GM18507 (cell line): Measurements from ENCODE around the gene TOMM40.
"Not testable (repeated sequence)": the region's sequence is repeated elsewhere in the genome, so short reads cannot be mapped to it uniquely, and the experiment has no call there.

Experiments used
- DNase-seq: peaks from one replicate; pipeline ENCODE4 v3.0.0; 2011; ENCODE audit warnings: low read depth; ENCODE audit not compliant: insufficient read length; ENCODE audit errors: extremely low spot score
- FAIRE-seq: peaks from 2 replicates; lab custom pipeline; 2011; peaks lifted over from hg19 to GRCh38; lab: Jason Lieb, UNC

Gene TOMM40

DNA sequence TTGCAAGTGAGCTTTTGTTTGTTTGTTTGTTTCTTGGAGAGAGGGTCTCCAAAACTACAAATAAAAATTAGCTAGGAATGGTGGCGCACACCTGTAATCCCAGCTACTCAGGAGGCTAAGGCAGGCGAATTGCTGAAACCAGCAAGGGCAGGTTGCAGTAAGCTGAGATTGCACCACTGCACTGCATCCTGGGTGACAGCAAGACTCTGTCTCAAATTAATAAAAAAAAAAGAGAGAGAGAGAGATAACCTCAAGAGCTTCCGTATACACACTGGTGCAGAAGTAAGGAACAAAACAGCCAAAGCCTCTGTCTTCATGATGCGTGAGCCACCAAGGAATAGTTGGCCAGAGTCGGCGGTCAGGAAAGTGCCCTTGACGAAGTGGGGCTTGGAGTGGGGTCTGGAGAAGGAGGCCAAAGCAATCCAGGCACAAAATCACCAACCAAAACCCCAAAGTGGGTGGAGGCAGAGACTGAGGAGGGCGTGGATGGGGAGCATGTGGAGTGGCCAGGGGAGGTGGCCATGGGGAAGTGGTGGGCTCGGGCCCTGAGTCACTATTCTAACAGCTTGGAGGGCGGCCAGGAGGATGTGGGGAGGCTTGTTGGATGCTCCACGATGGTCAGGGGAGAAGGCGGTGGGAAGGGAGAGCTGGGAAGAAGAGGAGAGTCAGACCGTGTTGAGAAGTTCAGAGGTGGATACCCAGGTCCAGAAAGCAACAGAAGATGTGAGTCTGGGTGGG lies 21.2 kb upstream of the TOMM40 start:
- DNase-seq (no peak), FAIRE-seq (no peak)

DNA sequence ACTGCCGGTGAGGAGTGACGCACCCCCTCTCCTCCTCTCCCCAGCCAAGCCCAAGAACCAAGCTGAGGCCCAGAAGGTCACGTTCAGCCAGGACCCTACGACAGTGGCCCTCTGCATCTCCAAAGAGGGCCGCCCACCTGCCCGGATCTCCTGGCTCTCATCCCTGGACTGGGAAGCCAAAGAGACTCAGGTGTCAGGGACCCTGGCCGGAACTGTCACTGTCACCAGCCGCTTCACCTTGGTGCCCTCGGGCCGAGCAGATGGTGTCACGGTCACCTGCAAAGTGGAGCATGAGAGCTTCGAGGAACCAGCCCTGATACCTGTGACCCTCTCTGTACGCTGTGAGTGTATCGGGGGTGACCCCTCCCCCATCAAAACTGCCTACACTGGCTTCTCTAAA lies 19.2 kb upstream of the TOMM40 start:
- FAIRE-seq, result no peak
- DNase-seq, result no peak

DNA sequence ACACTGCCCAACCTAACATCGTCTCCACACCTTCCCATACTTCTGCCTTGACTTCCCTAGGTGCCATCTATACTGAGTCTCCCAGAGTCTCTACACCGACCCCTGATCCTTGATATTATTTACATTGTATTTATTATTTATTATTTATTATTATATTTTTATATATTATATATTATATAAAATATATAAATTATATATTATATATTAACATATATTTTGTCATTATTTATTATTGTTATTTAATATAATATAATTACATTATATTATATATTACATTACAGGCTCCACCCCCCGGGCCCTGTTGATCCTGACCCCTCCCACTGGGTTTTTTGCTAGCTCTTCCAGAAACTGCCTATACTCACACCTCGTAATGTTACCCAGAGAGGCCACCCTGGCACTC lies 18.4 kb upstream of the TOMM40 start:
- DNase-seq (no peak), FAIRE-seq (no peak)

DNA sequence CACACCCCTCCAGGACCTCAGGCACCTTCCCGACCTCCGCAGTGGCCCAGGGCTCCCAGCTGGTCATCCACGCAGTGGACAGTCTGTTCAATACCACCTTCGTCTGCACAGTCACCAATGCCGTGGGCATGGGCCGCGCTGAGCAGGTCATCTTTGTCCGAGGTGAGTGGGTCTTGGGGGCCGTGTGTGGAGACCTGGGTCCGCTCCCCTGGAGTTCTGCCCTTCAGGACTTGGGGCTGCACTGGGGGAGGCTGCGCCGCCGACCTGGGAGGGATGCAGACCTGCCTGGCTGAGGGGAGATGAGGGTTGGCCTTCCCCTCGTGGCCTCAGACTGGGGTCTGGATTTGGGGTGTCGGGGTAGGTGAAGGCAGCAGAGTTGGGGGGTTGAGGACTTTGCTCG lies 16.7 kb upstream of the TOMM40 start:
- no peak for FAIRE-seq
- no peak for DNase-seq

DNA sequence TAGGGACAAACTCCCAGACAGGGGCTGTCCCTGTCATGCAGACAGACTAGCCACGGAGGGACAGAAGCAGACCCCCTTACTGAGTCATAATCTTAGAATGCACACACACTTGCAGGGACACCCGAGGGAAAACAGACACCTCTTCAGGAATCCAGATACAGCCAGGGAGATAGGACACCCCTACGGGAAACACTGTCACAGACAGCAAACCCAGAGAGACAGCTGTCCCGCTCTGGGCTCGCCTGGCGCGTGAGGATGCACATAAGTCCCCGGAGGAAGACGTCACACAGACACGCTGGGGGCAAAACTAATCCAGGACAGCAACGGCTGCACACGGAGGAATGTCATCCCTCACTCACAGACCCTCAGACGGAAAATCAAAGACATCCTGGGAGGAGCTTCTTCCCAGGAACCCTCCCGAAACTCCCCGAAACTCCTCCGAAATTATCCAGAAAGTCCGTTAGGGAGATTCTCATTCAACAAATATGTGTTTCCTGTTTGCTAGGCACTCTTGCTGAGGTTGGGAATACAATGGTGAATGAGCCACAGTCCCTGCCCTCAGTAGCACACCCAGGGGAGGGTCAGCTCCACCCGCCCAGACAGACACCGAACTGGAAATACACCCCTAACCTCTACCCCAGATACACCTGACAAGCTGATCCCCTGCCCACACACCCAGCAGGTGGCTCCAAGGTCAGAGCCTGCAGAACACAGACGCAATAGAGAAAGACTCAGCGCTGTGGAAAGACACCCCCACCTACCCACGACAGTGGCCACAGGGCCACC lies 15.2 kb upstream of the TOMM40 start:
- FAIRE-seq, result no peak
- no peak for DNase-seq

DNA sequence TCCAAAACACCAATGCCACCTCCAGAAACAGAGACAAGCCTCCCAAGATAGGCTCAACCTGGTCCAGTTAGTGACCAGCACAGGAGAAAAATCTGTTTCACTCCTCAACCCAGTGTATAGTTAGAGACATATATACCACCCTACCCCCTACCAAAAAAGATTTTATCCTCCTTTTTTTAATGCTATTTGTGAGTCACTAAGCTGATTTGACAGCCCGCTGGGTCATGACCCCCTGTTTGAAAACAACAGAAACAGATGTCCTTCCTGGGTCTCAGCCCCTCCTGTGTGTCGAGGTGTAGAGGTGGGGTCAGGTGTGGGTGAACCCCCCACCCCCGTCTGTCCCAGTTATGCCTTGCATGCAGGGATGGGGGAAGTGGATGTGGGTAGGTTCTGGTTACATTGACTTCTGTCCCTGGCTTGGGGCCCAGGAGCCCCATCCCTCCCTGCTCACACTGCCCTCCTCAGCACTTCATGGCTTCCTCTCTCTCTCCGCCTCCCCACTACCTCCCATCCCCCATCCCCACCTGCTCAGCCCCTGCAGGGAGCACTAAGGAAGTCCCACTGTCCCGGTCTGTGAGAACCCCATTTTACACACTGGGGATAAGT lies 14.0 kb upstream of the TOMM40 start:
- FAIRE-seq (no peak), DNase-seq (no peak)

DNA sequence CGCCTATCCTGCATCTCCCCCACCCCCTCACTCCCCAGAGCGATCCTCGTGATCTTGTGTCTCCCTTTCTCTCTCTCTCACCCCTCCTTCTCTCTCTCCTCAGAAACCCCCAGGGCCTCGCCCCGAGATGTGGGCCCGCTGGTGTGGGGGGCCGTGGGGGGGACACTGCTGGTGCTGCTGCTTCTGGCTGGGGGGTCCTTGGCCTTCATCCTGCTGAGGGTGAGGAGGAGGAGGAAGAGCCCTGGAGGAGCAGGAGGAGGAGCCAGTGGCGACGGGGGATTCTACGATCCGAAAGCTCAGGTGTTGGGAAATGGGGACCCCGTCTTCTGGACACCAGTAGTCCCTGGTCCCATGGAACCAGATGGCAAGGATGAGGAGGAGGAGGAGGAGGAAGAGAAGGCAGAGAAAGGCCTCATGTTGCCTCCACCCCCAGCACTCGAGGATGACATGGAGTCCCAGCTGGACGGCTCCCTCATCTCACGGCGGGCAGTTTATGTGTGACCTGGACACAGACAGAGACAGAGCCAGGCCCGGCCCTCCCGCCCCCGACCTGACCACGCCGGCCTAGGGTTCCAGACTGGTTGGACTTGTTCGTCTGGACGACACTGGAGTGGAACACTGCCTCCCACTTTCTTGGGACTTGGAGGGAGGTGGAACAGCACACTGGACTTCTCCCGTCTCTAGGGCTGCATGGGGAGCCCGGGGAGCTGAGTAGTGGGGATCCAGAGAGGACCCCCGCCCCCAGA lies 12.8 kb upstream of the TOMM40 start:
- DNase-seq, result no peak
- FAIRE-seq, result no peak

DNA sequence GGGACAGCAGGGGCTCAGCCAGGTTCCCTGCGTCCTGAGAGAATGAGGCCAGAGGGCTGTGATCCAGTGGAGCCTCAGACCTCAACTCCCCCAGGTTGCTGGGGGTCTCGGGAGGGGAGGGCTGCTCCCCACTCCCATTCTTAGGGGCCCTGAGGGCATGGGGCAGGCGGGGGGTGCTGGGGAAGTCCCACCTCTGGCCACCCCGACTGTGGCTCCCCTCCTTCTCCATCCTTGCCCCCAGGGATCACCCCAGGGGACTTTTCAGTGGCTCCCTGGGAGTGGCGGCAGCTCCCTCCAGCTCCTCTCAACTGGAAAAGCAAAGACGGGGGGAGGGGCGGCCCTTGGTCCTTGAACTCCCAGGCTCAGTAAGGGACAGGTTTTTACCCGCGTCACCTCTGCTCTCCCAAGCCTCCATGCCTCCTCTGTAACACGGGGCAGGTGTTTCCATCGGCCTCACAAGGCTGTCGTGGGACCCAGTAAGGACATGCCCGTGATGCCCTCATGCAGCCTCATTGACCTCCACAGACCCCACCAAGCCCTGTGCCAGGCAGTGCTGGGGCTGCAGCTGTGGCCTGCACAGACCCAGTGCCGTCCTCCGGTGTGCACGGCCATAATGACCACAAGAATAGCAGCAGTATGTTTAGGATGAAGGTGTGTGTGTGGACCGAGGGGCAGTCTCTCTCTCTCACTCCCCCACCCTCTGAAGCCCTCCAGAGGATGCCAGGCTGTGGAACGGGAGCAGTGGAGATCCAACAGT lies 11.6 kb upstream of the TOMM40 start:
- FAIRE-seq, result no peak
- DNase-seq, result no peak

DNA sequence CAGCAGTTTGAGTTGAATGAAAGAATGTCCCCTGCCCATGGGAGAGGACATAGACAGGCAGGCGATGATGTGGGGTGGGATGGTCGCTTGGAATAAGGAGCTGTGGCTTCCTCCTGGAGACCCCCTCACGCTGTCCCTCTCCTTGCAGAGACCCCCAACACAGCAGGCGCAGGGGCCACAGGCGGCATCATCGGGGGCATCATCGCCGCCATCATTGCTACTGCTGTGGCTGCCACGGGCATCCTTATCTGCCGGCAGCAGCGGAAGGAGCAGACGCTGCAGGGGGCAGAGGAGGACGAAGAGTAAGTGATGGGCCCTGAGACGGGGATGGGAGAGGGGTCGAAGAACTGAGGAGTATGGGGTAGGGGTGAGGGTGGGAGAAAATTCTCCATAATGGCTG lies 9.0 kb upstream of the TOMM40 start:
- no peak for FAIRE-seq
- no peak for DNase-seq

DNA sequence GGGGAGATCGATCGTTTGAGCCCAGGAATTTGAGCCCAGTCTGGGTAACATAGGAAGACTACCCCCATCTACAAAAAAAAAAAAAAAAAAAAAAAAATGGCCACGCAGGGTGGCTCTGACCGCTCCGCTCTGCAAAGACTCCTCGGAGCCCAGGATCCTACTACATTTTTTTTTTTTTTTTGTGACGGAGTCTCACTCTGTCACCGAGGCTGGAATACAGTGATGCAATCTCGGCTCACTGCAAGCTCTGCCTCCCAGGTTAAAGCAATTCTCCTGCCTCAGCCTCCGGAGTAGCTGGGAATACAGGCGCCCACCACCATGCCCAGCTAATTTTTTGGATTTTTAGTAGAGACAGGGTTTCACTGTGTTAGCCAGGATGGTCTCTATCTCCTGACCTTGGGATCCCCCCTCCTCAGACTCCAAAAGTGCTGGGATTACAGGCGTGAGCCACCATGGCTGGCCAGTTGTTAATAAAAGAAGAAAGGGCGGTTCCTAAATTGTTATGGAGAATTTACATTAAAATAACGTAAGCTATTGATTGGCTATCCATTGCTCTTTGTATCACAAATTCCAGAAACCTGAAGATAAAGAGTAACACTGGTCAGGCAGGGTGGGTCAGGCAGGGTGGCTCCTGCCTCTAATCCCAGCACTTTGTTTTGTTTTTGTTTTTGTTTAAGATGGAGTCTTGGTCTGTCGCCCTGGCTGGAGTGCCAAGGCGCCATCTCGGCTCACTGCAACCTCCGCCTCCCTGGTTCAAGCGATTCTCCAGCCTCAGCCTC lies 8.2 kb upstream of the TOMM40 start:
- not testable (repeated sequence) for FAIRE-seq, DNase-seq

DNA sequence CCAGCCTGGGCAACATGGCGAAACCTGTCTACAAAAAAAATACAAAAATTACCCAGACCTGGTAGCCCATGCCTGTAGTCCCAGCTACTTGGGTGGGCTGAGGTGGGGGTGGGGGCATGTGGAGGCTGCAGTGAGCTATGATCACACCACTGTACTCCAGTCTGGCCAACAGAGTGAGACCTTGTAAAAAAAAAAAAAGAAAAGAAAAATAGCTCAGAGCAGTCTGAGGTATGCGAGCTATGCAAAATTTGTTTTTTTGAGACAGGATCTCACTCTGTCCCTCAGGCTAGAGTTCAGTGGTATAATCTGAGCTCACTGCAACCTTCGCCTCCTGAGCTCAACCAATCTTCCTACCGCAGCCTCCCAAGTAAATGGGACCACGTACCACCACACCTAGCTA lies 7.1 kb upstream of the TOMM40 start:
- DNase-seq (no peak), FAIRE-seq (no peak)

DNA sequence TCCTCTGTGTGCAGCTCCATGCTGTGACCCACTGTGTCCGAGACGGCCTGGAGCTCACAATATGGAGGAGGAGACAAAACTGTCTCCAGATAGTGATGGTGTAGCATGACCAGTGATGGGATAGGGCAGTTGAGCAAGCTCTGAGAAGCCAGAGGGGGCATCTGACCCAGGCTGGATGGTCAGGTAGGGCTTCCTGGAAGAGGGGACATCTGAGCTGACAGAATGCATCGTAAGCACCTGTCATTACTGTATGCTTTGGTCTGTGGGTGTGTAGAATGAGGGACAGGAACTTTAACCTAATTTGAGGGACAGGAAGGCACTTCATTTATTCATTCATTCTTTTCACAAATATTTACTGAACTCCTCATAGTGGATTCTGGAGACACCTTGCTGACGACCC lies 6.5 kb upstream of the TOMM40 start:
- FAIRE-seq, result no peak
- no peak for DNase-seq

DNA sequence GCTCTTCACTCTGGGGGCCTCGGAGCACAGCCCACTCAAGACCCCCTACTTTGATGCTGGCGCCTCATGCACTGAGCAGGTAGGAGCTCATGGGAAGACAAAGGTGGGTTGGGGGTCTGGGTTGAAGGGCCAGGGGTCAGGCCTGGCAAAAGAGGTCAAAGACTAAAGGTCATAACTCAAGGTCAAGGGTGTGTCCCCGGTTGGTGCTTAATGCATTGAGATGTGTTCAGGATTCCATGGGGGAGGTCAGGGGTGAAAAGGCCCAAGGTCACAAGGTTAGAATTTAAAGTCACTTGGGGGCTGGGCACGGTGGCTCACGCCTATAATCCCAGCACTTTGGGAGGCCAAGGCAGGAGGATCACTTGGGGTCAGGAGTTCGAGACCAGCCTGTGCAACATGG lies 4.9 kb upstream of the TOMM40 start:
- DNase-seq (no peak), FAIRE-seq (no peak)

DNA sequence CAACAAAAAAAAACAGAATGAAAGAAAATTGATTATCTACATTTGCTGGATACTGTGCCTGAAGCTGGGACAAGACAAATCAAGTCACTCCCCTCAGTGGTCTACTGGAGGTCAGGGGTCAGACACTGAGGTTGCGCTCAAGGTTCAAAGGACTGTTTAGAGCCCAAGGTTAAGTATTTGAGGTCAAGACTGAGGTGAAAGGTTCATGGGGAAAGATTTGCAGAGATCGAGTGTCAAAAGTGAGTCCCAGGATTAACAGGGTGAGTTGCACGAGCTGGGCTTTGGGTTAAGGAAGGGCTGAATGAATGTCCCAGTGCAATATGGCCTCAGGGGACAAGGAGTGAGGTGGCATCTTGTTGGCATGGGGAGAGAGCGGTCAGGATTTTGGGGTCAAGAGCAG lies 3.4 kb upstream of the TOMM40 start:
- FAIRE-seq, result no peak
- DNase-seq, result no peak

DNA sequence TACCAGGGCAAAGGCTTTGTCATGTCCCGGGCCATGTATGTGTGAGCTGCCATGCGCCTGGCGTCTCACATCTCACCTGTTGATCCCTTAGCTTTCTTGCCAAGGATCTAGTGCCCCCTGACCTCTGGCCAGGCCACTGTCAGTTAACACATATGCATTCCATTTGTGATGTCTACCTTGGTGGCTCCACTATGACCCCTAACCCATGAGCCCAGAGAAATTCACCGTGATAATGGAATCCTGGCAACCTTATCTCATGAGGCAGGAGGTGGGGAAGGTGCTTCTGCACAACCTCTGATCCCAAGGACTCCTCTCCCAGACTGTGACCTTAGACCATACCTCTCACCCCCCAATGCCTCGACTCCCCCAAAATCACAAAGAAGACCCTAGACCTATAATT lies 2.7 kb upstream of the TOMM40 start:
- DNase-seq, FAIRE-seq: not testable (repeated sequence)

DNA sequence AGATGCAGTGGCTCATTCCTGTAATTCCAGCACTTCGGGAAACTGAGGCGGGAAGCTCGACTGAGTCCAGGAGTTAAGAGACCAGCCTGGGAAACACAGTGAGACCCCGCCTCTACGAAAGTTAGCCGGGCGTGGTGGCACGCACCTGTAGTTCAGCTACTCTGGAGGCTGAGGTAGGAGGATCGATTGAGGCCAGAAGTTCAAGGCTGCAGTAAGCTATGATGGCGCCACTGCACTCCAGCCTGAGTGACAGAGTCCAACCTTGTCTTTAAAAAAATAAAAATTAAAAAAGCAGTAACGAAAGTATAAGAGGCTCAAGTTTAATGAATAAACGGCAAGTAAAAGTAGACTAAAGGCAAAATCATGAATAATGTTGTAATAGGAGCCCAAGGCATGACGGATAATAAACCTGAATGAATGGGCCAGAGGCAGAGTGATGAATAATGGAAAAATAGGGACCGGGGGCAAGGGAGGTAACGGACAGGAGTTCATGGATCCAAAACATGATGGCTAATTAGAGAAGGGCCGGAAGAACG lies 1.2 kb upstream of the TOMM40 start:
- FAIRE-seq (no peak), DNase-seq (no peak)

DNA sequence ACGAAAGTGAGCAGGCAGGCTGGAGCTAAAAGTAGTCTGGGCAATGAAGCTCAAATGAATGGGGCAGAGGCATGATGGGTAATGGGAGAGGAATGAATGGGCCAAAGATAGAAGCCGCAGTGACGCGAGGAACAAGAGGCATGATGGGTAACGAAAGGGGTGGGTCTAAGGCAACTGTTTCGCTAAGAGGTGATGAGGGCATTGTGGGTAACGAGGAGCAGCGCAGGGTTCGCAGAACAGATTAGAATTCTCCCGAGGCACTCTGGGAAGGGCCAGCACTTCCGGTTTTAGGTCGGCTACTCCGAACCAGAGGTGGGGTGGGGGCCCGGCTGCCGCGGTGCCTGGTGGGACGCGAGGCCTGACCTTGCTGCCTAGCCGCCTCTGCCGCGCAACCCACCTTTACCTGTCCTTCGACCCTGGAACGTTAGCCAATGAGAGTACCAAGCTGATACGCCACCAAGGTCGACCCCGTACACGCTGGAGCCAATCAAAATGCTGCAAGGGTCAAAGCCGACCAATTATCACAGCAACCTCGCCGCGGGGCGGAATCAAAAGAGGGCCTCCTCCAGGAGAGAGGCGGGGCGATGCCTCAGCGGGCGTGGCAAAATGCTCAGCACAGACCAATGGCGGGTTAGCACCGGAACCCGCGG lies 563 bp upstream of the TOMM40 start:
- DNase-seq (peak; percentile 97), FAIRE-seq (no peak)

DNA sequence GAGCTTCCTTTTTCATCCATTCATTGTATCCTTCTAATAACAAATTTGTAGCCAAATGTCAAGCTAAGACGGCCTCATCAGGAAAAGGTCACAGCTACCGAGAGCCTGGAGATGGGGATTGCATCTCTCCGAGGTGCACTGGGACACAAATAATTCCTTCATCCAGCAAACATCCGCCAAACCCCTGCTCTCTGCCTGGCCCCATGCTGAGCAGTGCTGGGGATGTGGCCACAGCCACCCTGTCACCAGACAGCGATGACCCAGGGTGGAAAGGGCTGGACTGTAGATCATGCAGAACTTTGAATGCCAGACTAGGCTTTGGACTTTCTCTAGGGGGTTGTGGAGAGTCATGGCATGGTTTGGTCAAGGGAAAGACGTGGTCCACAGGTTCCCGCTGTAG lies 1.9 kb downstream of the TOMM40 start:
- FAIRE-seq, result no peak
- DNase-seq, result no peak
